B cell (primary cell): ENCODE data around the gene TREH. TPM values are rescaled to one million over a fixed set of nuclear protein-coding genes. Genes with fewer than 3 reads are reported as not detected.

Experiments used
- ATAC-seq: fragments of 200-7000 bp; cut with Tn5 transposase; one replicate; pipeline ENCODE4 v1.10.0; 2021; ENCODE audit warnings: low read depth, mild to moderate bottlenecking, moderate number of reproducible peaks, moderate library complexity
- CTCF ChIA-PET: fragments of 350-600 bp; sonication (Branson Sonifier 250); formaldehyde crosslinking; loops from one replicate; lab custom pipeline; 2021; ENCODE audit warnings: antibody characterized with exemption, inconsistent platforms; lab: Charles Lee
- POLR2A ChIA-PET: fragments of 350-600 bp; sonication (Branson Sonifier 250); formaldehyde crosslinking; loops from one replicate; lab custom pipeline; 2021; ENCODE audit warnings: antibody characterized with exemption; lab: Charles Lee
- DNase-seq: peaks from one replicate; pipeline ENCODE4 v3.0.0; 2013
- H2AFZ ChIP-seq: 2 replicates; pipeline ENCODE4 v1.6.1; 2012; ENCODE audit warnings: mild to moderate bottlenecking, low read depth, low read length; ENCODE audit not compliant: insufficient read depth, poor library complexity, severe bottlenecking
- H3K27ac ChIP-seq, 2 donors: 1 replicate in 1 of 2; 2 replicates in 1 of 2; pipeline ENCODE4 v1.5.1; 2012 to 2013; ENCODE audit warnings: low read length in 2 of 2, mild to moderate bottlenecking in 2 of 2, moderate library complexity in 1 of 2
- H3K27me3 ChIP-seq, 4 experiments: fragments of 200-600 bp in 1 of 4; sonication (generic) in 1 of 4; replicated peaks in 1 of 4; 1 replicate in 2 of 4; 2 replicates in 2 of 4; pipeline versions ENCODE4 v1.6.1 to v1.7.0; 2013 to 2016; ENCODE audit warnings: low read length in 3 of 4, mild to moderate bottlenecking in 2 of 4, mixed read lengths in 1 of 4, moderate library complexity in 1 of 4; ENCODE audit not compliant: insufficient read depth in 4 of 4, control insufficient read depth in 3 of 4; ENCODE audit errors: control extremely low read depth in 1 of 4
- H3K36me3 ChIP-seq, 2 experiments: replicated peaks in 1 of 2; 1 replicate in 1 of 2; 2 replicates in 1 of 2; pipeline versions ENCODE4 v1.6.1 to v1.7.1; 2013; ENCODE audit warnings: low read length in 1 of 2; ENCODE audit not compliant: insufficient read depth in 2 of 2, control insufficient read depth in 1 of 2; ENCODE audit errors: control extremely low read depth in 1 of 2, extremely low read depth in 1 of 2
- H3K4me1 ChIP-seq, 2 donors: fragments of 200-600 bp in 1 of 2; sonication (generic) in 1 of 2; 1 replicate in 1 of 2; 2 replicates in 1 of 2; pipeline versions ENCODE4 v1.5.1 to v1.6.1; 2013 to 2017; ENCODE audit warnings: low read length in 2 of 2; ENCODE audit not compliant: control insufficient read depth in 2 of 2, insufficient read depth in 2 of 2
- H3K4me2 ChIP-seq: replicated peaks from 2 replicates; pipeline ENCODE3; 2012; ENCODE audit warnings: mild to moderate bottlenecking, low read depth, low read length; ENCODE audit not compliant: poor library complexity, severe bottlenecking
- H3K4me3 ChIP-seq, 5 experiments: fragments of 200-600 bp in 1 of 5; sonication (generic) in 1 of 5; 1 replicate in 3 of 5; 2 replicates in 2 of 5; pipeline versions ENCODE4 v1.5.1 to v1.7.0; 2011 to 2016; ENCODE audit warnings: low read length in 4 of 5, mild to moderate bottlenecking in 4 of 5, low read depth in 2 of 5, control low read depth in 1 of 5, moderate library complexity in 1 of 5; ENCODE audit not compliant: insufficient read depth in 1 of 5; ENCODE audit errors: control extremely low read depth in 1 of 5, extremely low read depth in 1 of 5
- H3K79me2 ChIP-seq: fragments of 200-600 bp; sonication (generic); one replicate; pipeline ENCODE4 v1.6.0; 2016; ENCODE audit warnings: low read length; ENCODE audit not compliant: control insufficient read depth, insufficient read depth
- H3K9ac ChIP-seq: fragments of 200-600 bp; sonication (generic); 2 replicates; pipeline ENCODE4 v1.6.1; 2017; ENCODE audit warnings: mild to moderate bottlenecking, low read length, moderate library complexity
- H3K9me3 ChIP-seq, 3 donors: one replicate each; pipeline versions ENCODE4 v1.6.1 to v1.7.1; 2013; ENCODE audit warnings: low read length in 2 of 3; ENCODE audit not compliant: control insufficient read depth in 2 of 3, insufficient read depth in 1 of 3; ENCODE audit errors: control extremely low read depth in 1 of 3
- H4K20me1 ChIP-seq: 2 replicates; pipeline ENCODE4 v1.6.0; 2012; ENCODE audit warnings: mild to moderate bottlenecking, low read length; ENCODE audit not compliant: insufficient read depth, control insufficient read depth, poor library complexity, severe bottlenecking
- H3K27ac Mint-ChIP-seq: one replicate; pipeline ENCODE4 v1.8.0; 2021; ENCODE audit warnings: mixed read lengths
- H3K27me3 Mint-ChIP-seq: one replicate; pipeline ENCODE4 v1.8.0; 2021; ENCODE audit warnings: mixed read lengths
- H3K4me1 Mint-ChIP-seq: one replicate; pipeline ENCODE4 v1.8.0; 2021; ENCODE audit warnings: mixed read lengths
- H3K4me3 Mint-ChIP-seq: one replicate; pipeline ENCODE4 v1.8.0; 2021; ENCODE audit warnings: mixed read lengths
- H3K9me3 Mint-ChIP-seq: one replicate; pipeline ENCODE4 v1.8.0; 2022; ENCODE audit warnings: mixed read lengths; ENCODE audit not compliant: insufficient read depth
- CTCF ChIP-seq: fragments of 200-600 bp; IDR thresholded peaks from one replicate; pipeline ENCODE4 v1.8.0; 2022; ENCODE audit warnings: antibody characterized with exemption, mild to moderate bottlenecking
- EZH2 ChIP-seq: IDR thresholded peaks from 2 replicates; pipeline ENCODE4 v1.6.1; 2012; ENCODE audit warnings: borderline replicate concordance, low read depth, mild to moderate bottlenecking, moderate library complexity, low read length; ENCODE audit not compliant: insufficient read depth, poor library complexity, severe bottlenecking
- WGBS: methylation state at CpG from one replicate; pipeline ENCODE4 v1.1.5; 2013; ENCODE audit warnings: missing lambda C conversion rate; ENCODE audit not compliant: insufficient coverage; 5-methylcytosine and 5-hydroxymethylcytosine counted together
- intact Hi-C: fragments of 100-400 bp; cut with micrococcal nuclease; formaldehyde crosslinking; loops from one replicate; pipeline ENCODE4 v1.10.0; 2022
- polyA plus RNA-seq: library from polyadenylated mRNA; depleted of rRNA; stranded (reverse); fragments of >200 nt; gene quantifications from 2 replicates; pipeline ENCODE4 v1.2.3, GENCODE V29; 2012
- total RNA-seq, 2 donors: library from RNA; stranded (reverse); fragments of 120-200 nt in 1 of 2; gene quantifications; 1 replicate in 1 of 2; 2 replicates in 1 of 2; pipeline versions ENCODE4 v1.2.3 to v1.2.4, GENCODE V29; 2013 to 2022

The TREH gene
- total and polyA plus RNA-seq, 2 donors (not counting 1 experiment from before 2014, with no cell fraction given) = not detected

GRCh38 chr11:118643142-118643994 is 36.1 kb downstream of the TREH start:
- POLR2A ChIA-PET = no interaction called here
- H3K27ac ChIP-seq = no peak overlapping the region
- 75% methylated on average over 4 of the region's 11 CpGs for WGBS
- no peak for TF ChIP-seq CTCF
- no peak for TF ChIP-seq EZH2
- CTCF ChIA-PET = interaction anchor here (1.8 kb wide), 1 partner anchor 17 kb away, joined by 4 read pairs; no protein-coding TSS in a partner anchor
- intact Hi-C loops = no loop called here
- no peak overlapping the region for H3K4me3 ChIP-seq
- H3K27me3 ChIP-seq = no peaks in the 10 kb centered on the region
- ATAC-seq (no peak), DNase-seq (no peak)
- no peak overlapping the region for H2AFZ ChIP-seq
- H3K4me2 ChIP-seq = no peak overlapping the region
- H3K4me1 ChIP-seq = no peaks in the 10 kb centered on the region
- H3K9me3 ChIP-seq = no peaks in the 10 kb centered on the region
- H3K4me3 Mint-ChIP-seq = no peak overlapping the region
- peaks cover 4% of the 10 kb centered on the region for H3K27me3 Mint-ChIP-seq
- H4K20me1 ChIP-seq = no peaks in the 10 kb centered on the region
- no peak overlapping the region for H3K27ac Mint-ChIP-seq
- H3K4me1 Mint-ChIP-seq = no peaks in the 10 kb centered on the region
- H3K79me2 ChIP-seq = no peaks in the 10 kb centered on the region
- no peak overlapping the region for H3K9ac ChIP-seq
- H3K9me3 Mint-ChIP-seq = no peaks in the 10 kb centered on the region
- no peaks in the 10 kb centered on the region for H3K36me3 ChIP-seq

GRCh38 chr11:118641397-118642019 is 37.9 kb downstream of the TREH start:
- POLR2A ChIA-PET = no interaction called here
- Mint-ChIP-seq H3K9me3 (no peaks in the 10 kb centered on the region), H3K4me3 (no peak overlapping the region), H3K4me1 (no peaks in the 10 kb centered on the region), H3K27me3 (no peaks in the 10 kb centered on the region), H3K27ac (no peak overlapping the region)
- intact Hi-C loops = no loop called here
- Histone ChIP-seq H4K20me1 (no peaks in the 10 kb centered on the region), H3K4me1 (no peaks in the 10 kb centered on the region), H3K9me3 (no peaks in the 10 kb centered on the region), H3K36me3 (no peaks in the 10 kb centered on the region), H3K9ac (no peak overlapping the region), H2AFZ (no peak overlapping the region), H3K4me3 (no peak overlapping the region), H3K79me2 (no peaks in the 10 kb centered on the region), H3K27ac (no peak overlapping the region), H3K27me3 (no peaks in the 10 kb centered on the region), H3K4me2 (no peak overlapping the region)
- no peak for TF ChIP-seq CTCF
- no peak for TF ChIP-seq EZH2
- DNase-seq = no peak
- ATAC-seq = no peak
- CTCF ChIA-PET = no interaction called here
- WGBS = 95% methylated on average over 9 of the region's 11 CpGs
